Measurements from ENCODE around the gene GIT1. TPM values are rescaled to one million over a fixed set of nuclear protein-coding genes. Genes with fewer than 3 reads are reported as not detected.

GIT1 gene
- total and polyA plus RNA-seq, 9 of the 15 experiments (the other 6 are each of a cell fraction or from before 2014, with no cell fraction given) = 0.35 to 35.3 (median 17.1) TPM

- no peak for TF ChIP-seq ZNF274 (IDR thresholded peaks at IDR 0.05; ENCODE audit: borderline replicate concordance, low read depth, low read length)
- no peak for TF ChIP-seq TAF1 (IDR thresholded peaks at IDR 0.05; ENCODE audit: control insufficient read depth, extremely low read depth, insufficient read depth, low read length, severe bottlenecking)
- peak; percentile 79 for TF ChIP-seq E2F4 (CRISPR knock-in tag; IDR thresholded peaks at IDR 0.05; ENCODE audit: low read depth)
- no peak for TF ChIP-seq JUND (IDR thresholded peaks at IDR 0.05; ENCODE audit: borderline replicate concordance, low read depth, low read length)
- TF ChIP-seq JUND (tag; IDR thresholded peaks at IDR 0.05; ENCODE audit: borderline replicate concordance, low read depth, low read length) = no peak
- no peak for TF ChIP-seq CEBPZ (IDR thresholded peaks at IDR 0.05; ENCODE audit: borderline replicate concordance, low read depth, low read length)
- peak; percentile 98 for TF ChIP-seq NCOA1 (IDR thresholded peaks at IDR 0.05; ENCODE audit: low read depth)
- TF ChIP-seq ZBTB7A (IDR thresholded peaks at IDR 0.05; ENCODE audit: borderline replicate concordance, control insufficient read depth, low read depth, low read length) = peak; percentile 98
- 0 out of 6 replicates have a peak, but pooled peaks of 1 of the 3 experiments have one; percentile 31 for TF ChIP-seq ZBTB11 (CRISPR knock-in tag; IDR thresholded peaks at IDR 0.05)
- TF ChIP-seq ZNF518B (CRISPR knock-in tag; IDR thresholded peaks at IDR 0.05) = no peak
- no peak for TF ChIP-seq GTF2A2 (tag; IDR thresholded peaks at IDR 0.05)
- peak; percentile 89; the same call in 1 of the 2 replicates for TF ChIP-seq ZNF224 (CRISPR knock-in tag; IDR thresholded peaks at IDR 0.05)
Observed at GRCh38 chr17:29593591-29594518, 4.4 kb upstream of the GIT1 start (continued).

Data from K562 (cell line).